Neural cell (in vitro differentiated cells): Measurements from ENCODE around the gene PPP1R13B. TPM values are rescaled to one million over a fixed set of nuclear protein-coding genes. Genes with fewer than 3 reads are reported as not detected.

Source experiments
- H2AFZ ChIP-seq: fragments of 200-600, 300-800 bp; sonication (generic), shearing (Covaris generic); 2 replicates; pipeline ENCODE4 v1.6.0; 2014; ENCODE audit warnings: low read depth, mild to moderate bottlenecking, antibody characterized with exemption, low read length, moderate library complexity
- H3F3A ChIP-seq: fragments of 200-600 bp; shearing (Covaris generic); 2 replicates; pipeline ENCODE4 v1.6.1; 2016; ENCODE audit warnings: mild to moderate bottlenecking, moderate library complexity, mixed read lengths, antibody characterized with exemption, low read length; ENCODE audit not compliant: insufficient read depth, poor library complexity, severe bottlenecking
- H3K27ac ChIP-seq: fragments of 200-600, 300-800 bp; sonication (generic), shearing (Covaris generic); 2 replicates; pipeline ENCODE4 v1.5.1; 2014; ENCODE audit warnings: mild to moderate bottlenecking, low read length, moderate library complexity
- H3K27me3 ChIP-seq: fragments of 300-800, 200-600 bp; sonication (generic), shearing (Covaris generic); 2 replicates; pipeline ENCODE4 v1.6.0; 2014; ENCODE audit warnings: mild to moderate bottlenecking, low read depth, low read length, moderate library complexity; ENCODE audit not compliant: insufficient read depth
- H3K36me3 ChIP-seq: fragments of 300-800, 200-600 bp; sonication (generic), shearing (Covaris generic); 2 replicates; pipeline ENCODE4 v1.5.1; 2014; ENCODE audit warnings: mild to moderate bottlenecking, antibody characterized with exemption, low read length, moderate library complexity; ENCODE audit not compliant: insufficient read depth
- H3K4me2 ChIP-seq: fragments of 300-800, 200-600 bp; sonication (generic), shearing (Covaris generic); 2 replicates; pipeline ENCODE4 v1.6.0; 2014; ENCODE audit warnings: mild to moderate bottlenecking, low read length
- H3K4me3 ChIP-seq: fragments of 300-800, 200-600 bp; sonication (generic), shearing (Covaris generic); 2 replicates; pipeline ENCODE4 v1.5.1; 2014; ENCODE audit warnings: mild to moderate bottlenecking, low read length, moderate library complexity
- H3K79me2 ChIP-seq: fragments of 200-600 bp; shearing (Covaris generic); replicated peaks from 2 replicates; pipeline ENCODE4 v1.6.0; 2014; ENCODE audit warnings: mild to moderate bottlenecking, low read length, moderate library complexity; ENCODE audit not compliant: insufficient read depth
- H3K9ac ChIP-seq: fragments of 300-800, 200-600 bp; sonication (generic), shearing (Covaris generic); 2 replicates; pipeline ENCODE4 v1.6.1; 2016; ENCODE audit warnings: mild to moderate bottlenecking, low read length, mixed read lengths
- H3K9me2 ChIP-seq: fragments of 200-600 bp; shearing (Covaris generic); 2 replicates; pipeline ENCODE4 v1.6.1; 2016; ENCODE audit warnings: mild to moderate bottlenecking, low read length, mixed read lengths; ENCODE audit not compliant: insufficient read depth
- H3K9me3 ChIP-seq: fragments of 200-600, 300-800 bp; sonication (generic), shearing (Covaris generic); 2 replicates; pipeline ENCODE4 v1.6.1; 2016; ENCODE audit warnings: mild to moderate bottlenecking, mixed run types, low read length, moderate library complexity, mixed read lengths
- H4K20me1 ChIP-seq: fragments of 200-600 bp; shearing (Covaris generic); 2 replicates; pipeline ENCODE4 v1.6.1; 2016; ENCODE audit warnings: mild to moderate bottlenecking, mixed run types; ENCODE audit not compliant: insufficient read depth
- CTCF ChIP-seq: fragments of 450-650 bp; IDR thresholded peaks from 2 replicates; pipeline ENCODE4 v1.5.1; 2014; ENCODE audit warnings: antibody characterized with exemption, mild to moderate bottlenecking, moderate library complexity; ENCODE audit not compliant: poor library complexity, severe bottlenecking
- EP300 ChIP-seq: fragments of 450-650 bp; conservative IDR thresholded peaks from 2 replicates; pipeline ENCODE4 v1.6.1; 2014; ENCODE audit warnings: antibody characterized with exemption, mild to moderate bottlenecking, moderate library complexity; ENCODE audit not compliant: poor library complexity, severe bottlenecking
- EZH2 ChIP-seq: fragments of 200-600, 300-800 bp; shearing (Covaris generic), sonication (generic); IDR thresholded peaks from 2 replicates; pipeline ENCODE4 v1.6.1; 2014; ENCODE audit warnings: antibody characterized with exemption, low read length, borderline replicate concordance, mild to moderate bottlenecking; ENCODE audit not compliant: insufficient read depth, poor library complexity, severe bottlenecking
- MXI1 ChIP-seq: fragments of 450-650 bp; conservative IDR thresholded peaks from 2 replicates; pipeline ENCODE4 v1.6.1; 2014; ENCODE audit warnings: antibody characterized with exemption, mild to moderate bottlenecking; ENCODE audit not compliant: poor library complexity, severe bottlenecking
- POLR2AphosphoS5 ChIP-seq: IDR thresholded peaks from 2 replicates; pipeline ENCODE4 v1.6.1; 2012
- RAD21 ChIP-seq: fragments of 450-650 bp; conservative IDR thresholded peaks from 2 replicates; pipeline ENCODE4 v1.6.1; 2014; ENCODE audit warnings: antibody characterized with exemption, mild to moderate bottlenecking, moderate library complexity
- REST ChIP-seq: IDR thresholded peaks from 2 replicates; pipeline ENCODE4 v1.6.1; 2012; ENCODE audit warnings: borderline replicate concordance
- SMC3 ChIP-seq: fragments of 450-650 bp; conservative IDR thresholded peaks from 2 replicates; pipeline ENCODE4 v1.6.1; 2014; ENCODE audit warnings: antibody characterized with exemption, mild to moderate bottlenecking, moderate library complexity; ENCODE audit not compliant: poor library complexity
- TAF1 ChIP-seq: IDR thresholded peaks from 2 replicates; pipeline ENCODE4 v1.6.1; 2012; ENCODE audit warnings: low read depth
- polyA plus RNA-seq: library from polyadenylated mRNA; depleted of rRNA; stranded (reverse); fragments of >200 nt; gene quantifications from 2 replicates; pipeline ENCODE4 v1.2.3, GENCODE V29; 2014

Gene PPP1R13B
- polyA plus RNA-seq, 1 donor from 2014 or later = 8.2 TPM

GRCh38 chr14:103688906-103689902 is 158.2 kb downstream of the PPP1R13B start:
- Histone ChIP-seq H3K27me3 (no peaks in the 10 kb centered on the region), H2AFZ (no peak overlapping the region), H3K9me2 (no peaks in the 10 kb centered on the region), H3K9ac (no peak overlapping the region), H3K4me3 (no peak overlapping the region), H3K9me3 (no peaks in the 10 kb centered on the region), H4K20me1 (peaks cover 7% of the 10 kb centered on the region), H3K27ac (no peak overlapping the region), H3K36me3 (peaks cover 13% of the 10 kb centered on the region), H3K79me2 (peaks cover 3% of the 10 kb centered on the region), H3F3A (no peaks in the 10 kb centered on the region), H3K4me2 (no peak overlapping the region)
- TF ChIP-seq CTCF (no peak), TAF1 (no peak), EZH2 (no peak), POLR2AphosphoS5 (no peak), REST (no peak), SMC3 (no peak), MXI1 (no peak), EP300 (no peak), RAD21 (no peak)

GRCh38 chr14:103688441-103688840 is 158.9 kb downstream of the PPP1R13B start:
- Histone ChIP-seq H2AFZ (no peak overlapping the region), H3K9me3 (no peaks in the 10 kb centered on the region), H3K9me2 (no peaks in the 10 kb centered on the region), H3K27me3 (no peaks in the 10 kb centered on the region), H3F3A (no peaks in the 10 kb centered on the region), H3K4me2 (no peak overlapping the region), H3K9ac (no peak overlapping the region), H3K79me2 (no peaks in the 10 kb centered on the region), H3K4me3 (no peak overlapping the region), H4K20me1 (peaks cover 7% of the 10 kb centered on the region), H3K36me3 (peaks cover 7% of the 10 kb centered on the region), H3K27ac (no peak overlapping the region)
- TF ChIP-seq CTCF (no peak), REST (no peak), EZH2 (no peak), RAD21 (no peak), SMC3 (no peak), EP300 (no peak), MXI1 (no peak), TAF1 (no peak), POLR2AphosphoS5 (no peak)
